T-helper 2 cell treated with Interferon-gamma antibody and Interleukin-4, amounts not matched to agents 100 ng/mL and 5 ng/mL, for 36 hours (primary cell): ENCODE results near the gene SERPINB12. TPM values are rescaled to one million over a fixed set of nuclear protein-coding genes. Genes with fewer than 3 reads are reported as not detected.

Experiments used
- intact Hi-C: fragments of 100-400 bp; cut with micrococcal nuclease; formaldehyde crosslinking; loops from one replicate; pipeline ENCODE4 v1.15.1; 2023
- total RNA-seq: library from RNA; stranded (reverse); gene quantifications from 2 replicates; pipeline ENCODE4 v1.2.3, GENCODE V29; 2022

The SERPINB12 gene
- total RNA-seq, 1 donor from 2014 or later, result not detected

GRCh38 chr18:63592471-63592870 is 50.3 kb downstream of the SERPINB12 start:
- intact Hi-C loops, result no loop called here

DNA sequence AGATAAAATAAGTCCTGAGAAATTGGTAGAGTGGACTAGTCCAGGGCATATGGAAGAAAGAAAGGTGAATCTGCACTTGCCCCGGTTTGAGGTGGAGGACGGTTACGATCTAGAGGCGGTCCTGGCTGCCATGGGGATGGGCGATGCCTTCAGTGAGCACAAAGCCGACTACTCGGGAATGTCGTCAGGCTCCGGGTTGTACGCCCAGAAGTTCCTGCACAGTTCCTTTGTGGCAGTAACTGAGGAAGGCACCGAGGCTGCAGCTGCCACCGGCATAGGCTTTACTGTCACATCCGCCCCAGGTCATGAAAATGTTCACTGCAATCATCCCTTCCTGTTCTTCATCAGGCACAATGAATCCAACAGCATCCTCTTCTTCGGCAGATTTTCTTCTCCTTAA is 54.8 kb downstream of the SERPINB12 start:
- intact Hi-C loops, result no loop called here

DNA sequence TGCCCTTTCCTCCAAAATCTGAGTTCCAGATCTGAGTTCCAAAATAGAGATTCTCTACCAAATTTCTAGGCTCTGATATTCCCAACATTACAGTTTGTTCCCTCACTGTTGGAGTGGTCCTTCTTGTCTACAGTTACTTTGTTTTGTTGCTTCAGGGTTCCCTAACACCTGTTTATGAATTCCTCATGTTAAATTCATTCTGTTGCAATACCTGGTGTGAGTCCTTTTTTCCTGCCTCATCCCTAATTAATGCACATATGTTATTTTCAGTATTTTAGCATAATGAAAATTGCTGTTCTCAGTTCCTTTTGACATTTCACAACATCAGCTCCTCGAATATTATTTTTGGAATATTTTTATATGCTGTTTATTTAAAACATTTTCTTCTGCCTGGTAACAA is 61.2 kb downstream of the SERPINB12 start:
- intact Hi-C loops, result no loop called here

DNA sequence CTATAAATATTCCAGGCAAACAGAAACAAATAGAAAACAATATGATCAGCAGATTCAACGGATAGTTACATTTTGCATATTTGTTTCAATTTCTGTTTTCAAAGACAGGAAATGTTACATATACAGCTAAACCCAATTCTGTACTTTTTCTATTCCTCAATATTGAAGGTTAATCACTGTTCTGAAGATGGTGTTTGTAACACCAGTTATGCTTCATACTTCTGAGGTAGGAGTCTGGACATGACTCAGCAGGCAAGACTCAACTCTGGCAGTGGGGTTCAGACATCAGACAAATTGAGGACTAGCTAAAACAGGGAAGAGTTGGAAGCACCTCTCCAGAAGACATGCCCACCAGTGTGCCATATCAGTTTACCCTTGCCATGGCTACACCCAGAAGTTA is 61.6 kb downstream of the SERPINB12 start:
- intact Hi-C loops, result no loop called here

DNA sequence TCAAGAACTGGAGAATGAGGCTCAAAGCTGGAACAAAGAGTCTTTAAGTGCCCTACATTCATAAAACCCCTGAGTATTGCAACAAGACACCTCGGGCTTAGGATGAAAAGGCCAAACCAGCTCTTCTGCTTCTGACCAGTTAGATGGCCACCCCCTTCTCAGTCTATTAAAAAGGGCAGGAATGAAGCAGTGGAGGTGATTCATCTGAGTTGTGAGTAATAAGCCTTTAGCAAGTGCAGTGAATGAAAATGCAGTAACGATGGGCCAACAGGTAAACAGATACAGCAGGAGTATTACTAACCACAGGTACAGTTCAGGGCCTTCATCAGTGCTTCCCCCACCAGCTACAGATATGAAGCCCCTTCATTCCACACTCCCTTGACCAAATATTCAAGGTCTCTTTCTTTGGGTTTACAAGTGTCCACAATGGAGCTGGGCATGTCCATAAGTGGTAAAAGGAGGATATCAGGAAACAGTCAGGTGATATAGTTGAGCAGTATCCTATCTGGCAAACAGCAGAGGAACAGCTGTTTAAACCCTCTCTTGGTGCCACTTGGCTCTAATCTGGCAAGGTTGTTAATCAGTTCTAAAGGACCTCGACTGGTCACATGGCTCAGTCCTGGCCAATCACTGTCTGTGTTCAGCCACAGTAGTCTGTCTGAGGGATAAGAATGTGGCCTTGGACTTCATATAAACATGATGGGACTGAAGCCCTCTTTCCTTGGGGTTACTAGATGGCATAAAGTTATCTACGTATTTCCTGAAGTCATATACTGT is 62.8 kb downstream of the SERPINB12 start:
- intact Hi-C loops, result no loop called here

DNA sequence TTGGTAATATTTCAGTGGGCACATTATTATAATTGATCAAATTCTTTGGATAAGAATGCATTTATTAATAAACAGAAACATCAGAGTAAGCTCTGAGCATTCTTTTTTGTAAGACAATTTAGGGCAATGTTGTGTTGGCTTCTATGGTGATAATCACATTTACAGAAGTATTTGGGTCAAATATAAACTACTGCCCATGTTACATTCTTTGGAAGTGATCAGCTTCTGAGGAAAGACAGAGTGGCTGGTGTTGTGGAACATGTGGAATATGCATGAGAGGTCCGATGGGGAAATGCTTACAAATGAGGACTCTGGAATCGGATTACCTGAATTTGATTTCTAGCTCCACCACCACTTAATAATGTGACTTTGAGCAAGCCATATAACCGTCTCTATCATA is 64.4 kb downstream of the SERPINB12 start:
- intact Hi-C loops, result no loop called here

DNA sequence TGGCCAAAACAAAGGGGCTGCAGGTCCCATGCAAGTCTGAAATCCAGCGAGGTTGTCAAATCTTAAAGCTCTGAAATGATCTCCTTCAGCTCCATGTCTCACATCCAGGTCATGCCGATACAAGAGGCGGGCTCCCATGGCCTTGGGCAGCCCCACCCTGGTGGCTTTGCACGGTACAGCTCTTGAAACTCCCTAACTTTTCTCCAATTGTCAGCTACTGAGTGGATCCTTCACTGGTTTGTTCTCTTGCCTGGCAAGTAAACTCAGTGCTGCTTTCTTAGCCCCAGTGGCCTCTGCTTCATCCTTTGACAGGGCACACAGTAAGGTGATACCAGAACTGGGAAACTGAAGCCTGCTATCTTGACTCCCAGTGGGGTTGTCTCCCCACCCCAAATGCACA is 71.3 kb downstream of the SERPINB12 start:
- intact Hi-C loops, result no loop called here

DNA sequence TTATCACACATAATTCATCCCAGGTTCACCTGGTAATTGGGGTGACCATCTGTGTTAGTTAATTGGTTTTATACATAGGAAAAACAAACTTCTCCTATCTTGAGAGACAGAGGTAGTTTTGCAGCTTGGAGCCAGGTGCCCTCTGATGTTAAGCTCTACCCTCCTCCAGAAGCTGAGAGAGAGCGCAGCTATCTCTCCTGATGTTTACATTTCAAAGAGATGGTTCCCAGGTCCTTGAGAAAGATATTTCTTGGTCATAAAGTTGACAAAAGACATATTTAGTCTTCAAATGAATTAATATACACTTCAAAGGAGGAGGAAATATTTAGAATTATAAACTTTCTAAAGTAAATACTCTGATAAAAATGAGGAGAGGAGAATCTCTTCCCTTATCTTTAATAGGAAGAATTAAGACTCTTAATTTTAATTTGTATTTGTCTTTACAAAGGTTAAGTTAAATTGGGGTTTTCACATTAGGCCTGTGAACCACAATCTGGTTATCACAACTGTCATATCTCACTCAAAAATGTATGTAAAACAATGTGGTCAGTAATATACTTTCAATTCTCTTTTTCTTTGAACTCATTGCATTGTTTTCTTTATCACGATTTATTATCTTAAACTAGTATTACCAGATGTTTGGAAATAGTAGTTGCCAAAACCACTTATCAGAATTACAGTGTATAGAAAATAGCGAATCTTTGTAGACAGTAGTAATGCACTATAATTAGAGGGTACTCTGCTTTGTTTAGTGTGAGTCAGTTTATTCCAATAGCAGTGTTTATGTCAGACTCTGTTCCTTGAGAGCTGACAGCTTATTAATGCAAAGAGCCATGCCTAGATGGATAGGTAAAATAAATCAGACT is 75.1 kb downstream of the SERPINB12 start:
- intact Hi-C loops, result no loop called here

DNA sequence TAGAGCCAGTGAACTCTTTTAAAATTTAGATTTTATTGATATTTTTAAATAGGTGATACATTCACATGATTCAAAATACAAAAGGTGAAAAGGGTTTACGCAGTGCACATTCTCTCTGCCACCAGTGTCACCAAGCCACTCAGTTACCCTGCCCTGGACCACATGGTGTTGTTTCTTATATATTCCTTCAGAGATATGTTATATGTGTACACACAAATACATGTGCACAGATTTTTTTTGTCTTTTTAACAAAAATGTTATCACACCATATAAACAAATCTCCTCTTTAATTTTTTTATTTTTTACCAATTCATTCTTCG is 75.7 kb downstream of the SERPINB12 start:
- intact Hi-C loops, result no loop called here

Other genes with a start within 250 kb of the SERPINB12 start
- 85.7 and 89.0 TPM in 2 replicates for gene BCL2, start 222.6 kb upstream of the SERPINB12 start, total RNA-seq
- gene KDSR, start 175.2 kb upstream of the SERPINB12 start, total RNA-seq, result 33.8 and 36.8 TPM in 2 replicates
- 78.8 and 84.4 TPM in 2 replicates for gene VPS4B, start 119.9 kb upstream of the SERPINB12 start, total RNA-seq
- not detected in 2 replicates for gene SERPINB5, start 65.4 kb upstream of the SERPINB12 start, total RNA-seq
- not detected in 2 replicates for gene SERPINB13, start 45.0 kb downstream of the SERPINB12 start, total RNA-seq
- not detected in 2 replicates for gene SERPINB4, start 101.9 kb downstream of the SERPINB12 start, total RNA-seq
- gene SERPINB3, start 119.5 kb downstream of the SERPINB12 start, total RNA-seq, result not detected in 2 replicates
- gene SERPINB11, start 160.6 kb downstream of the SERPINB12 start, total RNA-seq, result not detected in 2 replicates
- not detected in 2 replicates for gene SERPINB7, start 233.0 kb downstream of the SERPINB12 start, total RNA-seq